ENCODE results near the gene RSF1.
A peak's percentile ranks its signal among the peaks of the same experiment; 100 is the strongest.
"Not testable (repeated sequence)": the region's sequence is repeated elsewhere in the genome, so short reads cannot be mapped to it uniquely, and the experiment has no call there.

Gene RSF1

GRCh38 chr11:77650123-77650522, 170.4 kb downstream of the RSF1 start:
- in situ Hi-C loops (cut with MboI; ENCODE audit: low pct_unique_long_range_greater_than_20kb, low sequenced_read_pairs), result no loop called here

DNA sequence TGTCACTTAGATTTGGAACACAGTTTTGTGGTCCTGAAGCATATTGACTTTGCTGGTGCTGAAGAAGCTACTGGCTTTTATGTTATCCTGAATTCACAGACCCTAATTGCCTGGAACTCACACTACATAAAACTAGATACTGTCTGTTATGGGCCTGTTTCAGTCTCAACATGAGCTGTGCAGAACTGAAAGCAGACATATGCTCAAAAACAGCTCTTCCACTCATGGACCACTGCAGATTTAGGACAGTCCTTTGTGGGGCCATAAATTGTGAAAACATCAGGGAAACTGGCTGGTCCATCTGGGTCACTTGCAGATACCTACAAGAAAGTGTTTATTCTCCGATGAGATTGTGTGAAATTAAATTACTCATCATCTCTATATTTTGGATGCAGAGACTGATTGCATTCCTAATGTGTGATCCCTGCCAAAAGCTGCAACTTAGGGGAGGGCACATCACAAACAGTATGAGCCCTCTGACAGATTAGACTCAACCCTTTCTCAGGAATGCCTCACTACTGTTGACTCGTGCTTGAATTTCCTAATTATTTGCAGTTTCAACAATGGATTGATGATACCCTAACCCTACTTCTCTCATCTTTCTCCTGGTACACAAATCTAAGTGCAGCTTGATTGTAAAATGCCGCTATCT, 172.7 kb downstream of the RSF1 start:
- in situ Hi-C loops (cut with MboI; ENCODE audit: low pct_unique_long_range_greater_than_20kb, low sequenced_read_pairs), result no loop called here
- no peak for DNase-seq

More at GRCh38 chr11:77650123-77650522, 170.4 kb downstream of the RSF1 start:
- no peak for DNase-seq

DNA sequence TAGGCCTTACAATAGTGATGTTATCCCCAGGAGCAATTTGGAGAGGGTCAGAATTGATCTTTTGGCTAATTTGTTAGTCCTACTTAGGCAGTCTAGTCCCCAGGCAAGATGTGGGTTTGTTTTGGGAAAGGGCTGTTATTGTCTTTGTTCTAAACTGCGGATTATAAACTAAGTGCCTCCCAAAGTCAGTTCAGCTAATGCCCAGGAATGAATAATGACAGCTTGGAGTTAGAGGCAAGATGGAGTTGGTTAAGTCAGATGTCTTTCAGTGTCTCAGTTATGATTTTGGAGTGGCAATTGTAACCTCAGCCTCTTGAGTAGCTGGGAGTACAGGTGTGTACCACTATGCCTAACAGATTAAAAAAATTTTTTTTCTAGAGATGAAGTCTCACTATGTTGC, 175.6 kb downstream of the RSF1 start:
- DNase-seq, result no peak
- in situ Hi-C loops (cut with MboI; ENCODE audit: low pct_unique_long_range_greater_than_20kb, low sequenced_read_pairs), result no loop called here

GRCh38 chr11:77642228-77642627, 178.3 kb downstream of the RSF1 start:
- in situ Hi-C loops (cut with MboI; ENCODE audit: low pct_unique_long_range_greater_than_20kb, low sequenced_read_pairs), result no loop called here

GRCh38 chr11:77637345-77638165, 183.0 kb downstream of the RSF1 start, which contains the start of gene CLNS1A:
TSS of gene CLNS1A (minus strand) at chr11:77637794. CDS start at chr11:77637714, 80 bp downstream.
- in situ Hi-C loops (cut with MboI; ENCODE audit: low pct_unique_long_range_greater_than_20kb, low sequenced_read_pairs), result no loop called here
- peak; percentile 95 for DNase-seq

More at GRCh38 chr11:77642228-77642627, 178.3 kb downstream of the RSF1 start:
- DNase-seq, result no peak

DNA sequence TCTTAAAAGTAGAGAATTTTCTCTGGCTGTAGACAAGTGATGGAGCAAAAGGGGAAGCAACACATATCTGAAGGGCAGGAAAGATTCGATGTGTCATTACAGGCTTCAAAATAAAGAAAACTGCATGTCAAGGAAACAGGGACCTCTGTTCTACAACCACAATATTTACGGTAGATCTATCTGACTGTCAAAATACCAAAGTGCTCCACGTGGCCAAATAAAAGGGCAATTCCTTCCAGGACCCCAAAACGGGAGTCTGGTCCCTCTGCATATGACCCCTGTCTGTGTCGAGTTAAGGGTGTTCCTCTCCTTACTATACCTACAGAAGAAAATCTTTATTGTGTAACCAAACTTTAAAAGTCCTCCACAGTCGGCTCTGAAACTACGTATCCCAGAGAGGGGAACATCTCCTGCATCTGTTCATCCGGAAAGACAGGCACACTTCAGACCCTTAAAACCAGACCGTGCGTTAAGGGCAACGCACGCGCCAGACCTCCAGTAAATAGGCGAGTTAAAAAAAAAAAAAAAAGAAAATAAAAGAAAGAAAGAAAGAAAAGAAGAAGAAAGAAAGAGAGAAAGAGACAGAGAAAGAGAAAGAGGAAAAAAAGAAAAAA, 183.7 kb downstream of the RSF1 start:
- in situ Hi-C loops (cut with MboI; ENCODE audit: low pct_unique_long_range_greater_than_20kb, low sequenced_read_pairs), result no loop called here
- peak; percentile 62 for DNase-seq

- DNase-seq, result peak; percentile 54
- in situ Hi-C loops (cut with MboI; ENCODE audit: low pct_unique_long_range_greater_than_20kb, low sequenced_read_pairs), result not testable (repeated sequence)
These were observed 186.6 kb downstream of the RSF1 start for GRCh38 chr11:77633926-77634325.

DNA sequence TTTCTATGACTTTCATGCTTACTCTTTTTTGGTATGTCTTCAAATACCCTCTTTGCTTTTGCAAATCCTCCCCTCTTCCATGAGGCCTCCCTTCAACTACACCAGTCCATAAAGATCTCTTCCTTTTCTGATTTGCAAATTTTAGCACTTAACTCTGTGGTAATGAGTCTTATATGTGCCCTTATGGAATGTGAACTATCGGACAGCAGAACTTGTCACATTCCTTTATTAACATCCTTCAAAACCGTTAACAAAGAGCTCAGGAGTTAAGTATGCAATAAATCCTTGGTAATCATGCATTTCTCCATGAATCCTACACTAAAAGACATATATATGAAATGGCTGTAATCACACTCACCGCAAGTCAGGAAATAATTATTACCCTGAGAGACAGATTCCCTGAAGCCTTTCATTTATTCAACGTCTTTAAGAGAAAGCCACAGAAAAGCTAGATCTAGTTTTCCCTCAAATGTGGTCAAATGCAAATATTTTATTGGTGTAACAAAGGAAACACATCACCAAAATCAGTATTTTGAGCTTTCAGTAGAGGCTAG, 190.3 kb downstream of the RSF1 start:
- DNase-seq, result no peak
- in situ Hi-C loops (cut with MboI; ENCODE audit: low pct_unique_long_range_greater_than_20kb, low sequenced_read_pairs), result no loop called here

- DNase-seq, result peak; percentile 63
- in situ Hi-C loops (cut with MboI; ENCODE audit: low pct_unique_long_range_greater_than_20kb, low sequenced_read_pairs), result no loop called here
These were observed 200.8 kb downstream of the RSF1 start for GRCh38 chr11:77619576-77620198.

GRCh38 chr11:77617892-77618291, 202.6 kb downstream of the RSF1 start:
- in situ Hi-C loops (cut with MboI; ENCODE audit: low pct_unique_long_range_greater_than_20kb, low sequenced_read_pairs), result no loop called here
- DNase-seq, result no peak

DNA sequence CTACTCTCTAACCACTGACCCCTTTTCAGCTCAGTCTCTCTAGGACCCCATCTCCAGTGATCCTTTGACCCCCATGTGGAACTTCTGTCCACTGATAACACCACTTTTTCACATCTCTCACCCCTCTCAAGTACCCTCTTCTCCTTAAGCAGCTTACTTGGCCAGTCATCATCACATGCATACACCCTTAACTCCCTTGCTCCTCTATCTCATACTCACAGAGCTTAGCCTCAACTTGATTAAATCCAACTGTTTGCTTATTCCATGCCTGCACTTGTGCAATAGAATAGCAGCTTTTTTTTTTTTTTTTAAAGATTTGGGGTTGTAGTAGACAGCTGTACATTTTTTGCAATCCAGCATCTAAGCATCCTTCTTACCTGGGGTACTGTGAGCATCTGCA, 208.6 kb downstream of the RSF1 start:
- in situ Hi-C loops (cut with MboI; ENCODE audit: low pct_unique_long_range_greater_than_20kb, low sequenced_read_pairs), result no loop called here
- DNase-seq, result no peak
